ENCODE measurements around the gene ITPRIPL2. TPM values are rescaled to one million over a fixed set of nuclear protein-coding genes. Genes with fewer than 3 reads are reported as not detected.

The ITPRIPL2 gene
- total RNA-seq, 1 donor from 2014 or later = 39.2 TPM

- no peak for DNase-seq (ENCODE audit: low spot score in 2 of 2, unreplicated experiment in 2 of 2)
- no peak overlapping the region for H3K27ac Mint-ChIP-seq
- H3K27me3 Mint-ChIP-seq (ENCODE audit: low read depth) = peaks cover 3% of the 10 kb centered on the region
- no peak for TF ChIP-seq CTCF (IDR thresholded peaks at IDR 0.05; ENCODE audit: unreplicated experiment)
- H3K4me1 Mint-ChIP-seq = peaks cover 15% of the 10 kb centered on the region
- H3K36me3 Mint-ChIP-seq = no peaks in the 10 kb centered on the region
- H3K4me3 Mint-ChIP-seq = no peak overlapping the region
- H3K9me3 Mint-ChIP-seq = peaks cover 7% of the 10 kb centered on the region
These were observed 25.3 kb upstream of the ITPRIPL2 start for GRCh38 chr16:19088341-19088916.

GRCh38 chr16:19089410-19089955 is 24.3 kb upstream of the ITPRIPL2 start:
- Mint-ChIP-seq H3K4me3 (no peak overlapping the region), H3K27me3 (ENCODE audit: low read depth) (peaks cover 3% of the 10 kb centered on the region), H3K27ac (no peak overlapping the region), H3K36me3 (no peaks in the 10 kb centered on the region), H3K4me1 (peaks cover 13% of the 10 kb centered on the region), H3K9me3 (peaks cover 7% of the 10 kb centered on the region)
- no peak for DNase-seq (ENCODE audit: low spot score in 2 of 2, unreplicated experiment in 2 of 2)
- no peak for TF ChIP-seq CTCF (IDR thresholded peaks at IDR 0.05; ENCODE audit: unreplicated experiment)

DNA sequence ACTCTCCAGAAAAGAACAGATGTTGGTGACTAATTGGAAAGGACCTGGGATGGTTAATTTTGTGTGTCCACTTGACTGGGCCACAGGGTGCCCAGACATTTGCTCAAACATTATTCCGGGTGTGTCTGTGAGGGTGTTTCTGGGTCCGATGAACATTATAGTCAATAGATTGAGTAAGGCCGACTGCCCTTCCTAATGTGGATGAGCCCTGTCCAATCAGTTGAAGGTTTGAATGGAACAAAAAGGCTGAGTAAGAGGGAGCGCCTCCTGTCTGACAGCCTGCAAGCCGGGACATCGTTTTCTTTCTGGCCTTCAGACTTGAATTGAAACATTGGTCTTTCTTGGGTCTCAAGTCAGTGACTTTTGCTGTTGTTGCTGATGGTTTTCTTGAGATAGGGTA is 22.8 kb upstream of the ITPRIPL2 start:
- DNase-seq (ENCODE audit: low spot score in 2 of 2, unreplicated experiment in 2 of 2) = no peak
- Mint-ChIP-seq H3K4me3 (no peak overlapping the region), H3K36me3 (no peaks in the 10 kb centered on the region), H3K4me1 (peaks cover 7% of the 10 kb centered on the region), H3K27ac (no peak overlapping the region), H3K27me3 (ENCODE audit: low read depth) (peaks cover 3% of the 10 kb centered on the region), H3K9me3 (peaks cover 11% of the 10 kb centered on the region)
- TF ChIP-seq CTCF (IDR thresholded peaks at IDR 0.05; ENCODE audit: unreplicated experiment) = no peak

- TF ChIP-seq CTCF (IDR thresholded peaks at IDR 0.05; ENCODE audit: unreplicated experiment) = no peak
These were observed 20.9 kb upstream of the ITPRIPL2 start for GRCh38 chr16:19092653-19093410.

GRCh38 chr16:19093631-19094541 is 19.9 kb upstream of the ITPRIPL2 start:
- no peak for TF ChIP-seq CTCF (IDR thresholded peaks at IDR 0.05; ENCODE audit: unreplicated experiment)
- DNase-seq (ENCODE audit: low spot score in 2 of 2, unreplicated experiment in 2 of 2) = no peak
- H3K36me3 Mint-ChIP-seq = no peaks in the 10 kb centered on the region
- H3K4me1 Mint-ChIP-seq = no peaks in the 10 kb centered on the region
- H3K27me3 Mint-ChIP-seq (ENCODE audit: low read depth) = no peaks in the 10 kb centered on the region
- H3K9me3 Mint-ChIP-seq = peaks cover 18% of the 10 kb centered on the region
- no peak overlapping the region for H3K4me3 Mint-ChIP-seq
- no peak overlapping the region for H3K27ac Mint-ChIP-seq

More at GRCh38 chr16:19092653-19093410, 20.9 kb upstream of the ITPRIPL2 start:
- DNase-seq (ENCODE audit: low spot score in 2 of 2, unreplicated experiment in 2 of 2) = no peak
- Mint-ChIP-seq H3K4me3 (no peak overlapping the region), H3K4me1 (no peaks in the 10 kb centered on the region), H3K9me3 (peaks cover 12% of the 10 kb centered on the region), H3K27me3 (ENCODE audit: low read depth) (no peaks in the 10 kb centered on the region), H3K36me3 (no peaks in the 10 kb centered on the region), H3K27ac (no peak overlapping the region)
